Measurements from ENCODE around the gene GSDME. TPM values are rescaled to one million over a fixed set of nuclear protein-coding genes. Genes with fewer than 3 reads are reported as not detected.

GSDME gene
- total and polyA plus RNA-seq, 2 donors (not counting 1 experiment from before 2014, with no cell fraction given): 40.8 to 57.1 TPM

DNA sequence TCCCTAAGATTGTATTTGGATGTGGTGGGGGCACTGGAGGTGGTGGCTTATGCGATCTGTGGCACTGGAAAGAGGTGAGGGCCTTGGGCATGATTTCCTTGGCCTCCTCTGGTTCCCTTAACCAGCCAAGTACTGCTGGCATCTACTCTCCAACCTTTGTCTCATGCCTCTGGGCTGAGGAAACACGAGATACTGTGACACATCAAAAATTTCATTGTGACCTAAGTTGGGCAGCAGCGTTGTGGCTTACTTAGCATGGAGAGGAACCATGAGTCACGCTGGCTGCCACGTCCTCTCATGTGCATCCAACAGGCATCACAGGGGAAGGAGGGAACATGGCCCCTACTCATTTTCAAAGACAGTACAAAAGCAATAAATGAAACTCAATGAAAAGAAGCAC lies 29.7 kb upstream of the GSDME start:
- Histone ChIP-seq H3K4me3 (replicated peaks in 1 of 4; ENCODE audit: control extremely low read depth in 1 of 4, insufficient read depth in 1 of 4, low read depth in 3 of 4, low read length in 4 of 4) (no peak overlapping the region), H3K9ac (ENCODE audit: insufficient read depth, low read length) (no peak overlapping the region), H2AFZ (ENCODE audit: low read length) (no peak overlapping the region), H3K27me3 (ENCODE audit: control insufficient read depth, insufficient read depth, low read length) (no peaks in the 10 kb centered on the region), H3K79me2 (ENCODE audit: control insufficient read depth, insufficient read depth, low read length) (no peaks in the 10 kb centered on the region), H3K9me3 (ENCODE audit: control insufficient read depth, insufficient read depth, low read depth, low read length) (no peaks in the 10 kb centered on the region), H3K27ac (ENCODE audit: insufficient read depth, low read length) (peak overlapping the region; percentile 82), H3K4me1 (ENCODE audit: control insufficient read depth, extremely low read depth, insufficient read depth, low read length) (no peaks in the 10 kb centered on the region), H4K20me1 (ENCODE audit: control insufficient read depth, extremely low read depth, insufficient read depth, low read length) (no peaks in the 10 kb centered on the region), H3K4me2 (ENCODE audit: extremely low read depth, insufficient read depth, low read length) (no peak overlapping the region), H3K36me3 (ENCODE audit: control insufficient read depth, insufficient read depth, low read length) (peaks cover 2% of the 10 kb centered on the region)
- no peak for TF ChIP-seq EZH2 (IDR thresholded peaks at IDR 0.05; ENCODE audit: low read length, missing control alignments)
- TF ChIP-seq, protein P1, sequence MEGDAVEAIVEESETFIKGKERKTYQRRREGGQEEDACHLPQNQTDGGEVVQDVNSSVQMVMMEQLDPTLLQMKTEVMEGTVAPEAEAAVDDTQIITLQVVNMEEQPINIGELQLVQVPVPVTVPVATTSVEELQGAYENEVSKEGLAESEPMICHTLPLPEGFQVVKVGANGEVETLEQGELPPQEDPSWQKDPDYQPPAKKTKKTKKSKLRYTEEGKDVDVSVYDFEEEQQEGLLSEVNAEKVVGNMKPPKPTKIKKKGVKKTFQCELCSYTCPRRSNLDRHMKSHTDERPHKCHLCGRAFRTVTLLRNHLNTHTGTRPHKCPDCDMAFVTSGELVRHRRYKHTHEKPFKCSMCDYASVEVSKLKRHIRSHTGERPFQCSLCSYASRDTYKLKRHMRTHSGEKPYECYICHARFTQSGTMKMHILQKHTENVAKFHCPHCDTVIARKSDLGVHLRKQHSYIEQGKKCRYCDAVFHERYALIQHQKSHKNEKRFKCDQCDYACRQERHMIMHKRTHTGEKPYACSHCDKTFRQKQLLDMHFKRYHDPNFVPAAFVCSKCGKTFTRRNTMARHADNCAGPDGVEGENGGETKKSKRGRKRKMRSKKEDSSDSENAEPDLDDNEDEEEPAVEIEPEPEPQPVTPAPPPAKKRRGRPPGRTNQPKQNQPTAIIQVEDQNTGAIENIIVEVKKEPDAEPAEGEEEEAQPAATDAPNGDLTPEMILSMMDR (conservative IDR thresholded peaks at IDR 0.05 in 1 of 2, IDR thresholded peaks at IDR 0.05 in 1 of 2; ENCODE audit: low read depth in 1 of 2, low read length in 2 of 2): no peak
- peak; percentile 92 to 98 for DNase-seq (ENCODE audit: low read depth in 2 of 2)

DNA sequence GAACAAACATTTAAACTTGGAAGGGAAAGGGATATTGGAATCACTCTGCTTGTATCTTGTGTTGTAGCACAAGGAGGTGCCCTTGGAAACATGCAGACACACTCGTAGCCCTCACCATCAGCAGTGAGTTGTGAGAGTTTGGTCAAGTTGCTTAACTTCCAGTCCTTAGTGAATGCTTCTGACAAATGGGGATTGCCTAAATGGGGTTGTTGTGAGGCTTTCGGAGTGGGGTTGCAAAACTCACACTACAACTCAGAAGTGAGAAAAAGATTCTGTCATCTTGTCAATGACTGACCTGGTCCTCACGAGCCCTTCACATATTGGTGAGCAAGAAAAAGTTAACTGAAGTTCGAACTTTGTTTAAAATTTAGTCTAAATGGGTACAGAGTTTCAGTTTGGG lies 29.0 kb upstream of the GSDME start:
- Histone ChIP-seq H3K4me3 (replicated peaks in 1 of 4; ENCODE audit: control extremely low read depth in 1 of 4, insufficient read depth in 1 of 4, low read depth in 3 of 4, low read length in 4 of 4) (no peak overlapping the region), H3K9me3 (ENCODE audit: control insufficient read depth, insufficient read depth, low read depth, low read length) (no peaks in the 10 kb centered on the region), H3K27me3 (ENCODE audit: control insufficient read depth, insufficient read depth, low read length) (no peaks in the 10 kb centered on the region), H2AFZ (ENCODE audit: low read length) (no peak overlapping the region), H3K4me1 (ENCODE audit: control insufficient read depth, extremely low read depth, insufficient read depth, low read length) (no peaks in the 10 kb centered on the region), H3K79me2 (ENCODE audit: control insufficient read depth, insufficient read depth, low read length) (no peaks in the 10 kb centered on the region), H3K36me3 (ENCODE audit: control insufficient read depth, insufficient read depth, low read length) (peaks cover 2% of the 10 kb centered on the region), H3K9ac (ENCODE audit: insufficient read depth, low read length) (no peak overlapping the region), H3K4me2 (ENCODE audit: extremely low read depth, insufficient read depth, low read length) (no peak overlapping the region), H3K27ac (ENCODE audit: insufficient read depth, low read length) (peak overlapping the region; percentile 82), H4K20me1 (ENCODE audit: control insufficient read depth, extremely low read depth, insufficient read depth, low read length) (no peaks in the 10 kb centered on the region)
- TF ChIP-seq EZH2 (IDR thresholded peaks at IDR 0.05; ENCODE audit: low read length, missing control alignments): no peak
- TF ChIP-seq, protein P1 (conservative IDR thresholded peaks at IDR 0.05 in 1 of 2, IDR thresholded peaks at IDR 0.05 in 1 of 2; ENCODE audit: low read depth in 1 of 2, low read length in 2 of 2): no peak
- no peak for DNase-seq (ENCODE audit: low read depth in 2 of 2)

DNA sequence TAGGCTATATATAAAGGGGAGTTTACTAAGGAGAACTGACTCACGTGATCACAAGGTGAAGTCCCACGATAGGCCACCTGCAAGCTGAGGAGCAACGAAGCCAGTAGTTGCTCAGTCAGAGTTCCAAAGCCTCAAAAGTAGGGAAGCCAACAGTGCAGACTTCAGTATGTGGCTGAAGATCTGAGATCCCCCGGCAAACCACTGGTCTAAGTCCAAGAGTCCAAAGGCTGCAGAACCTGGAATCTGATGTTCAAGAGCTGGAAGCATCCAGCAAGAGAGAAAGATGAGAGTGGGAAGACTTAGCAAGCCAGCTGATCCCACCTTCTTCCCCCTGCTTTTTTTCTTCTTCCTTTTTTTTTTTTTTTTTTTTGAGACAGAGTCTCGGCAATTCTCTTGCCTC lies 27.0 kb upstream of the GSDME start:
- Histone ChIP-seq H3K27me3 (ENCODE audit: control insufficient read depth, insufficient read depth, low read length) (no peaks in the 10 kb centered on the region), H3K9me3 (ENCODE audit: control insufficient read depth, insufficient read depth, low read depth, low read length) (no peaks in the 10 kb centered on the region), H4K20me1 (ENCODE audit: control insufficient read depth, extremely low read depth, insufficient read depth, low read length) (no peaks in the 10 kb centered on the region), H3K4me2 (ENCODE audit: extremely low read depth, insufficient read depth, low read length) (no peak overlapping the region), H3K27ac (ENCODE audit: insufficient read depth, low read length) (no peak overlapping the region), H3K36me3 (ENCODE audit: control insufficient read depth, insufficient read depth, low read length) (peaks cover 2% of the 10 kb centered on the region), H3K79me2 (ENCODE audit: control insufficient read depth, insufficient read depth, low read length) (no peaks in the 10 kb centered on the region), H3K9ac (ENCODE audit: insufficient read depth, low read length) (no peak overlapping the region), H3K4me3 (replicated peaks in 1 of 4; ENCODE audit: control extremely low read depth in 1 of 4, insufficient read depth in 1 of 4, low read depth in 3 of 4, low read length in 4 of 4) (no peak overlapping the region), H2AFZ (ENCODE audit: low read length) (no peak overlapping the region), H3K4me1 (ENCODE audit: control insufficient read depth, extremely low read depth, insufficient read depth, low read length) (peaks cover 2% of the 10 kb centered on the region)
- no peak for DNase-seq (ENCODE audit: low read depth in 2 of 2)
- TF ChIP-seq, protein P1 (conservative IDR thresholded peaks at IDR 0.05 in 1 of 2, IDR thresholded peaks at IDR 0.05 in 1 of 2; ENCODE audit: low read depth in 1 of 2, low read length in 2 of 2): no peak
- TF ChIP-seq EZH2 (IDR thresholded peaks at IDR 0.05; ENCODE audit: low read length, missing control alignments): no peak

Data from fibroblast of lung (primary cell).